Mesendoderm (in vitro differentiated cells): Measurements from ENCODE around the gene ENDOV.

Experiments
- DNase-seq: peaks from one replicate; pipeline ENCODE4 v3.0.0; 2013
- H2AK5ac ChIP-seq: 2 replicates; pipeline ENCODE4 v1.6.1; 2013; ENCODE audit warnings: low read length, inconsistent platforms
- H2BK120ac ChIP-seq: 2 replicates; pipeline ENCODE4 v1.6.1; 2013; ENCODE audit warnings: low read depth, mild to moderate bottlenecking, low read length, moderate library complexity, mixed read lengths
- H2BK15ac ChIP-seq: replicated peaks from 2 replicates; pipeline ENCODE4 v1.6.1; 2013; ENCODE audit warnings: low read depth, mild to moderate bottlenecking, moderate library complexity
- H2BK5ac ChIP-seq: 2 replicates; pipeline ENCODE4 v1.6.1; 2013; ENCODE audit warnings: low read length, inconsistent platforms
- H3K18ac ChIP-seq: 2 replicates; pipeline ENCODE4 v1.6.1; 2013; ENCODE audit warnings: mild to moderate bottlenecking, low read length, mixed read lengths
- H3K23ac ChIP-seq: one replicate; pipeline ENCODE4 v1.6.1; 2013; ENCODE audit warnings: low read length
- H3K27ac ChIP-seq: 2 replicates; pipeline ENCODE4 v1.5.1; 2013; ENCODE audit warnings: low read depth, mild to moderate bottlenecking, inconsistent platforms, low read length, moderate library complexity
- H3K27me3 ChIP-seq: 2 replicates; pipeline ENCODE4 v1.6.1; 2013; ENCODE audit warnings: low read length, control low read depth, mild to moderate bottlenecking, inconsistent platforms; ENCODE audit not compliant: insufficient read depth, poor library complexity
- H3K36me3 ChIP-seq: 2 replicates; pipeline ENCODE4 v1.6.1; 2013; ENCODE audit warnings: low read length, inconsistent platforms; ENCODE audit not compliant: control insufficient read depth, insufficient read depth
- H3K4ac ChIP-seq: one replicate; pipeline ENCODE4 v1.6.1; 2013; ENCODE audit warnings: low read depth, mild to moderate bottlenecking, low read length, moderate library complexity
- H3K4me1 ChIP-seq: 2 replicates; pipeline ENCODE4 v1.6.1; 2013; ENCODE audit warnings: low read depth, low read length, inconsistent platforms; ENCODE audit not compliant: control insufficient read depth
- H3K4me2 ChIP-seq: 2 replicates; pipeline ENCODE4 v1.6.1; 2013; ENCODE audit warnings: low read length
- H3K4me3 ChIP-seq: 2 replicates; pipeline ENCODE4 v1.5.1; 2013; ENCODE audit warnings: mild to moderate bottlenecking, low read length
- H3K56ac ChIP-seq: one replicate; pipeline ENCODE4 v1.6.1; 2013; ENCODE audit warnings: low read length
- H3K79me1 ChIP-seq: 2 replicates; pipeline ENCODE4 v1.6.1; 2013; ENCODE audit warnings: low read length, inconsistent platforms
- H3K79me2 ChIP-seq: 2 replicates; pipeline ENCODE4 v1.6.1; 2013; ENCODE audit warnings: mild to moderate bottlenecking, low read length; ENCODE audit not compliant: control insufficient read depth, insufficient read depth
- H3K9ac ChIP-seq: 2 replicates; pipeline ENCODE4 v1.6.1; 2013; ENCODE audit warnings: low read length, inconsistent platforms
- H4K5ac ChIP-seq: one replicate; pipeline ENCODE4 v1.6.1; 2013; ENCODE audit warnings: low read length
- H4K8ac ChIP-seq: one replicate; pipeline ENCODE4 v1.6.1; 2013; ENCODE audit warnings: low read depth, mild to moderate bottlenecking, control low read depth, low read length, moderate library complexity
- WGBS: extraction: QIAGEN DNeasy Blood & Tissue Kit; methylation state at CpG from one replicate; pipeline ENCODE4 v1.1.7; 2013; ENCODE audit warnings: low lambda C conversion rate, missing lambda C conversion rate; ENCODE audit not compliant: insufficient coverage; ENCODE audit errors: extremely low coverage; 5-methylcytosine and 5-hydroxymethylcytosine counted together

ENDOV gene

GRCh38 chr17:80452173-80452915, 37.4 kb downstream of the ENDOV start:
- Histone ChIP-seq H3K4me1 (peaks cover 1% of the 10 kb centered on the region), H3K27me3 (no peaks in the 10 kb centered on the region), H3K27ac (no peak overlapping the region), H4K5ac (no peak overlapping the region), H3K4ac (no peak overlapping the region), H2BK15ac (no peak overlapping the region), H3K4me2 (no peak overlapping the region), H3K36me3 (no peaks in the 10 kb centered on the region), H2BK5ac (no peak overlapping the region), H3K9ac (no peak overlapping the region), H3K4me3 (no peak overlapping the region), H4K8ac (no peak overlapping the region), H3K23ac (no peak overlapping the region), H3K18ac (no peak overlapping the region), H3K79me2 (no peaks in the 10 kb centered on the region), H3K56ac (no peak overlapping the region), H3K79me1 (no peaks in the 10 kb centered on the region), H2BK120ac (no peak overlapping the region), H2AK5ac (no peak overlapping the region)
- no CpG with 5 or more reads among the region's 14 CpGs for WGBS
- DNase-seq: no peak

GRCh38 chr17:80453126-80453997, 38.4 kb downstream of the ENDOV start:
- H3K27me3 ChIP-seq: no peaks in the 10 kb centered on the region
- no peak overlapping the region for H2BK120ac ChIP-seq
- H3K23ac ChIP-seq: no peak overlapping the region
- H4K8ac ChIP-seq: no peak overlapping the region
- H3K27ac ChIP-seq: no peak overlapping the region
- DNase-seq: no peak
- no peak overlapping the region for H3K4me3 ChIP-seq
- H3K79me1 ChIP-seq: no peaks in the 10 kb centered on the region
- H4K5ac ChIP-seq: no peak overlapping the region
- no peak overlapping the region for H2AK5ac ChIP-seq
- H3K4ac ChIP-seq: no peak overlapping the region
- no peak overlapping the region for H2BK5ac ChIP-seq
- peaks cover 1% of the 10 kb centered on the region for H3K4me1 ChIP-seq
- no peak overlapping the region for H3K4me2 ChIP-seq
- no peak overlapping the region for H3K9ac ChIP-seq
- H3K18ac ChIP-seq: no peak overlapping the region
- H3K36me3 ChIP-seq: no peaks in the 10 kb centered on the region
- H3K79me2 ChIP-seq: no peaks in the 10 kb centered on the region
- H2BK15ac ChIP-seq: no peak overlapping the region
- peak overlapping the region; percentile 34 for H3K56ac ChIP-seq
- no CpG with 5 or more reads among the region's 19 CpGs for WGBS

- DNase-seq: no peak
- H4K8ac ChIP-seq: peak overlapping the region; percentile 98
- WGBS: no CpG with 5 or more reads among the region's 36 CpGs
- H3K36me3 ChIP-seq: no peaks in the 10 kb centered on the region
- H3K79me1 ChIP-seq: no peaks in the 10 kb centered on the region
- H3K23ac ChIP-seq: no peak overlapping the region
- no peak overlapping the region for H2BK5ac ChIP-seq
- H3K4ac ChIP-seq: peak overlapping the region; percentile 76
- peak overlapping the region; percentile 81 for H4K5ac ChIP-seq
- peak overlapping the region; percentile 99 for H3K56ac ChIP-seq
- no peak overlapping the region for H2BK120ac ChIP-seq
- peak overlapping the region; percentile 18 for H2AK5ac ChIP-seq
- H3K18ac ChIP-seq: peak overlapping the region; percentile 85
- H3K4me2 ChIP-seq: peak overlapping the region; percentile 92
- peak overlapping the region; percentile 98 for H3K9ac ChIP-seq
- no peaks in the 10 kb centered on the region for H3K27me3 ChIP-seq
- no peak overlapping the region for H2BK15ac ChIP-seq
- peak overlapping the region; percentile 83 for H3K4me3 ChIP-seq
- peak overlapping the region; percentile 55 for H3K27ac ChIP-seq
- H3K4me1 ChIP-seq: peaks cover 1% of the 10 kb centered on the region
- H3K79me2 ChIP-seq: no peaks in the 10 kb centered on the region
Observed at GRCh38 chr17:80453998-80454556, 39.1 kb downstream of the ENDOV start.

GRCh38 chr17:80454557-80455335, 39.8 kb downstream of the ENDOV start:
- H2BK5ac ChIP-seq: no peak overlapping the region

GRCh38 chr17:80455336-80455710, 40.4 kb downstream of the ENDOV start:
- H2BK5ac ChIP-seq: no peak overlapping the region
- H3K36me3 ChIP-seq: no peaks in the 10 kb centered on the region
- H3K9ac ChIP-seq: peak overlapping the region; percentile 79
- H2AK5ac ChIP-seq: no peak overlapping the region
- H3K79me2 ChIP-seq: no peaks in the 10 kb centered on the region
- H3K4me1 ChIP-seq: peaks cover 1% of the 10 kb centered on the region
- peak overlapping the region; percentile 28 for H3K18ac ChIP-seq
- peak overlapping the region; percentile 20 for H3K23ac ChIP-seq
- H3K4ac ChIP-seq: peak overlapping the region; percentile 40
- H4K8ac ChIP-seq: no peak overlapping the region
- peak overlapping the region; percentile 47 for H3K4me2 ChIP-seq
- no CpG with 5 or more reads among the region's 20 CpGs for whole genome bisulfite sequencing
- H3K79me1 ChIP-seq: no peaks in the 10 kb centered on the region
- H3K27ac ChIP-seq: peak overlapping the region; percentile 78
- H3K4me3 ChIP-seq: peak overlapping the region; percentile 39
- peak; percentile 84 for DNase-seq
- no peak overlapping the region for H4K5ac ChIP-seq
- no peaks in the 10 kb centered on the region for H3K27me3 ChIP-seq
- no peak overlapping the region for H2BK15ac ChIP-seq
- H3K56ac ChIP-seq: peak overlapping the region; percentile 82
- H2BK120ac ChIP-seq: no peak overlapping the region

More at GRCh38 chr17:80454557-80455335, 39.8 kb downstream of the ENDOV start:
- peak overlapping the region; percentile 92 for H3K4me2 ChIP-seq
- peak overlapping the region; percentile 78 for H3K27ac ChIP-seq
- no peak overlapping the region for H2AK5ac ChIP-seq
- no peak overlapping the region for H4K5ac ChIP-seq
- H2BK120ac ChIP-seq: no peak overlapping the region
- H3K79me2 ChIP-seq: no peaks in the 10 kb centered on the region
- H3K23ac ChIP-seq: peak overlapping the region; percentile 20
- H3K4me1 ChIP-seq: peaks cover 1% of the 10 kb centered on the region
- peak; percentile 96 for DNase-seq
- H3K27me3 ChIP-seq: no peaks in the 10 kb centered on the region
- peak overlapping the region; percentile 98 for H3K9ac ChIP-seq
- H3K4ac ChIP-seq: peak overlapping the region; percentile 76
- H3K18ac ChIP-seq: peak overlapping the region; percentile 85
- no peaks in the 10 kb centered on the region for H3K36me3 ChIP-seq
- H3K4me3 ChIP-seq: peak overlapping the region; percentile 83
- no peaks in the 10 kb centered on the region for H3K79me1 ChIP-seq
- H2BK15ac ChIP-seq: no peak overlapping the region
- peak overlapping the region; percentile 99 for H3K56ac ChIP-seq
- H4K8ac ChIP-seq: peak overlapping the region; percentile 98
- WGBS: no CpG with 5 or more reads among the region's 88 CpGs
